ENCODE results near the gene CAMKK1. TPM values are rescaled to one million over a fixed set of nuclear protein-coding genes. Genes with fewer than 3 reads are reported as not detected.

The CAMKK1 gene
- total and polyA plus RNA-seq, 2 donors (not counting 3 experiments of a cell fraction or from before 2014, with no cell fraction given): 4.5 to 6.1 TPM

DNA sequence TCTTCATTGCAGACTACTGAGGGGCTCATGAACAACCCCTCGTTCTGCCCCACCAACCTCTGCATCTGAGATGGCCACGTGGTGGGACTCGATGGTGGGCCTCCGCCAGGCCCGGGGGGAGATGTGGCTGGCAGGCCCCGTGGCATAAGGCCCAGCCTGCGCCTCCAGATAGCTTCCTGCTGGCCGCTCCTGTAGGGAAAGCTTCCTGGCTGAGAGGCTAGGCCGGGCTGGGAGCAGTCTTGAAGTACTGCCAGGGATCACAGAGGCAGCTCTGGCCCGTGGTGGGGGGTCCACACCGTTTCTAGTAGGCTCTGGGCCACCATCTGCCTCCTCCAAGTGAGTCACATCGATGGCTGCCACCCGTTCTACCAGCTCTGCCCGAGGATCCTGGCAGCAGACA lies 7.6 kb downstream of the CAMKK1 start:
- H2AFZ ChIP-seq (ENCODE audit: low read depth, low read length): no peak overlapping the region
- no peak overlapping the region for H3K4me3 ChIP-seq (replicated peaks in 1 of 3; ENCODE audit: insufficient read depth in 1 of 3, low read depth in 1 of 3, low read length in 3 of 3)
- H3K4me2 ChIP-seq (ENCODE audit: insufficient read depth, low read length): no peak overlapping the region
- H3K27me3 ChIP-seq (ENCODE audit: control insufficient read depth in 2 of 2, insufficient read depth in 2 of 2, low read length in 2 of 2): no peaks in the 10 kb centered on the region
- no peaks in the 10 kb centered on the region for H4K20me1 ChIP-seq (replicated peaks; ENCODE audit: control insufficient read depth, extremely low read depth, insufficient read depth, low read length)
- H3K9ac ChIP-seq (replicated peaks; ENCODE audit: extremely low read depth, insufficient read depth, low read length): no peak overlapping the region
- no peaks in the 10 kb centered on the region for H3K9me3 ChIP-seq (replicated peaks; ENCODE audit: control insufficient read depth, insufficient read depth, low read length)
- no TSS peak for BruUV-seq (replicated peaks)
- intact Hi-C loops (cut with micrococcal nuclease): no loop called here
- no peaks in the 10 kb centered on the region for H3K36me3 ChIP-seq (ENCODE audit: control insufficient read depth in 2 of 2, extremely low read depth in 1 of 2, insufficient read depth in 2 of 2, low read length in 2 of 2)
- DNase-seq (ENCODE audit: low read depth, low spot score): peak; percentile 38
- H3K9me1 ChIP-seq (replicated peaks; ENCODE audit: control insufficient read depth, extremely low read depth, insufficient read depth, low read length): no peaks in the 10 kb centered on the region
- dilution Hi-C loops (cut with MboI; ENCODE audit: extremely low pct_ligation_motif_present, low sequenced_read_pairs): no loop called here
- no peak for FAIRE-seq
- peaks cover 16% of the 10 kb centered on the region for H3K79me2 ChIP-seq (ENCODE audit: control insufficient read depth, insufficient read depth, low read length)
- H3K4me1 ChIP-seq (ENCODE audit: control insufficient read depth, extremely low read depth, insufficient read depth, low read length): peaks cover 45% of the 10 kb centered on the region
- ChIA-PET POLR2A (no interaction called here), CTCF (interaction anchor here (0.6 to 1.8 kb wide), 5 partner anchors 14 to 42 kb away, joined by 3 to 7 read pairs (median 4); partner anchors contain the start of gene NCBP3)
- TF ChIP-seq FOS (IDR thresholded peaks at IDR 0.05; ENCODE audit: borderline replicate concordance, insufficient read depth, low read length) (no peak), MYC (IDR thresholded peaks at IDR 0.05; ENCODE audit: low read depth, low read length) (no peak), EZH2 (IDR thresholded peaks at IDR 0.05; ENCODE audit: borderline replicate concordance, low read depth, low read length, severe bottlenecking) (no peak), GATA2 (IDR thresholded peaks at IDR 0.05; ENCODE audit: insufficient read depth, insufficient read length, low read depth, low read length) (no peak), POLR2A (IDR thresholded peaks at IDR 0.05; ENCODE audit: low read depth, low read length) (no peak), POLR2AphosphoS5 (IDR thresholded peaks at IDR 0.05; ENCODE audit: insufficient read depth, low read depth, low read length) (no peak), JUN (IDR thresholded peaks at IDR 0.05; ENCODE audit: borderline replicate concordance, insufficient read depth, insufficient read length, low read depth) (no peak)
- TF ChIP-seq, protein P1, sequence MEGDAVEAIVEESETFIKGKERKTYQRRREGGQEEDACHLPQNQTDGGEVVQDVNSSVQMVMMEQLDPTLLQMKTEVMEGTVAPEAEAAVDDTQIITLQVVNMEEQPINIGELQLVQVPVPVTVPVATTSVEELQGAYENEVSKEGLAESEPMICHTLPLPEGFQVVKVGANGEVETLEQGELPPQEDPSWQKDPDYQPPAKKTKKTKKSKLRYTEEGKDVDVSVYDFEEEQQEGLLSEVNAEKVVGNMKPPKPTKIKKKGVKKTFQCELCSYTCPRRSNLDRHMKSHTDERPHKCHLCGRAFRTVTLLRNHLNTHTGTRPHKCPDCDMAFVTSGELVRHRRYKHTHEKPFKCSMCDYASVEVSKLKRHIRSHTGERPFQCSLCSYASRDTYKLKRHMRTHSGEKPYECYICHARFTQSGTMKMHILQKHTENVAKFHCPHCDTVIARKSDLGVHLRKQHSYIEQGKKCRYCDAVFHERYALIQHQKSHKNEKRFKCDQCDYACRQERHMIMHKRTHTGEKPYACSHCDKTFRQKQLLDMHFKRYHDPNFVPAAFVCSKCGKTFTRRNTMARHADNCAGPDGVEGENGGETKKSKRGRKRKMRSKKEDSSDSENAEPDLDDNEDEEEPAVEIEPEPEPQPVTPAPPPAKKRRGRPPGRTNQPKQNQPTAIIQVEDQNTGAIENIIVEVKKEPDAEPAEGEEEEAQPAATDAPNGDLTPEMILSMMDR (IDR thresholded peaks at IDR 0.05; ENCODE audit: extremely low read depth in 1 of 2, insufficient read depth in 1 of 2, low read depth in 1 of 2, low read length in 2 of 2): no peak
- TF ChIP-seq, protein P2, sequence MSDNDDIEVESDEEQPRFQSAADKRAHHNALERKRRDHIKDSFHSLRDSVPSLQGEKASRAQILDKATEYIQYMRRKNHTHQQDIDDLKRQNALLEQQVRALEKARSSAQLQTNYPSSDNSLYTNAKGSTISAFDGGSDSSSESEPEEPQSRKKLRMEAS (IDR thresholded peaks at IDR 0.05; ENCODE audit: insufficient read depth, insufficient read length): no peak
- peak overlapping the region; percentile 2 for H3K27ac ChIP-seq (ENCODE audit: insufficient read depth, low read depth, low read length)

Measured in endothelial cell of umbilical vein (primary cell).